Stimulated activated CD8-positive, alpha-beta memory T cell treated with anti-CD3 and anti-CD28 coated beads, Interleukin-7, amount 100 ng/mL, for 48 hours (primary cell): Measurements from ENCODE around the gene ASCC3.

Experiments used
- DNase-seq, 2 donors: peaks; one replicate each; pipeline ENCODE4 v3.0.0-alpha.2; 2020; ENCODE audit warnings: low read depth in 1 of 2; ENCODE audit errors: extremely low read depth in 1 of 2

ASCC3 gene

GRCh38 chr6:100469101-100469859 lies 411.8 kb downstream of the ASCC3 start:
- DNase-seq, result no peak

- DNase-seq, result no peak
Observed at GRCh38 chr6:100468016-100468622, 413.0 kb downstream of the ASCC3 start.

GRCh38 chr6:100467129-100468015 lies 413.8 kb downstream of the ASCC3 start:
- no peak for DNase-seq

- no peak for DNase-seq
Observed at GRCh38 chr6:100466410-100467128, 414.6 kb downstream of the ASCC3 start.

GRCh38 chr6:100465701-100466409 lies 415.3 kb downstream of the ASCC3 start:
- DNase-seq, result no peak

GRCh38 chr6:100464903-100465700 lies 416.0 kb downstream of the ASCC3 start, which contains the start of gene SIM1:
SIM1 (minus strand) TSS chr6:100464921; CDS start chr6:100463468, 1,453 bp downstream.
- no peak for DNase-seq

- DNase-seq, result no peak
Observed at GRCh38 chr6:100464162-100464851, 416.8 kb downstream of the ASCC3 start.

- no peak for DNase-seq
Observed at GRCh38 chr6:100463630-100464161, 417.4 kb downstream of the ASCC3 start.

GRCh38 chr6:100462706-100463629 lies 418.2 kb downstream of the ASCC3 start:
- DNase-seq, result no peak

- no peak for DNase-seq
Observed at GRCh38 chr6:100461917-100462705, 419.0 kb downstream of the ASCC3 start.

GRCh38 chr6:100461278-100461916 lies 419.7 kb downstream of the ASCC3 start:
- no peak for DNase-seq

- no peak for DNase-seq
Observed at GRCh38 chr6:100460650-100461204, 420.4 kb downstream of the ASCC3 start.

- DNase-seq, result no peak
Observed at GRCh38 chr6:100459592-100460184, 421.4 kb downstream of the ASCC3 start.

GRCh38 chr6:100458841-100459591 lies 422.1 kb downstream of the ASCC3 start:
- no peak for DNase-seq
